Caco-2 (cell line): ENCODE results near the gene OR4K13. TPM values are rescaled to one million over a fixed set of nuclear protein-coding genes. Genes with fewer than 3 reads are reported as not detected.

Experiments
- BruUV-seq: library from RNA; stranded (reverse); fragments of 400-500 nt; replicated peaks from 2 replicates; lab custom pipeline; 2021; lab: Mats Ljungman, UMichigan
- CTCF ChIA-PET: fragments of 300-600 bp; sonication (Branson Sonifier 250); formaldehyde crosslinking; loops from one replicate; lab custom pipeline; 2022; ENCODE audit warnings: antibody characterized with exemption; lab: Charles Lee
- POLR2A ChIA-PET: fragments of 300-600 bp; sonication (Branson Sonifier 250); formaldehyde crosslinking; loops from one replicate; lab custom pipeline; 2022; ENCODE audit warnings: antibody characterized with exemption; lab: Charles Lee
- DNase-seq, 2 experiments: peaks; one replicate each; pipeline versions ENCODE4 v3.0.0 to v3.0.0-alpha.2; 2020 to 2022
- H3K27me3 ChIP-seq: replicated peaks from 2 replicates; pipeline ENCODE4 v1.6.0; 2011; ENCODE audit warnings: low read length; ENCODE audit not compliant: control insufficient read depth, insufficient read depth
- H3K36me3 ChIP-seq: 2 replicates; pipeline ENCODE4 v1.5.1; 2011; ENCODE audit warnings: low read length; ENCODE audit not compliant: control insufficient read depth, insufficient read depth
- H3K4me1 ChIP-seq: fragments of 250-450 bp; sonication (Bioruptor Pico); 2 replicates; pipeline ENCODE4 v1.5.1; 2020; ENCODE audit warnings: mild to moderate bottlenecking
- H3K4me3 ChIP-seq: 2 replicates; pipeline ENCODE4 v1.5.1; 2011; ENCODE audit warnings: low read depth, mild to moderate bottlenecking, control low read depth, low read length
- H3K9me3 ChIP-seq: fragments of 250-450 bp; sonication (Bioruptor Pico); 2 replicates; pipeline ENCODE4 v1.5.1; 2020; ENCODE audit warnings: mild to moderate bottlenecking, moderate library complexity
- H3K27ac Mint-ChIP-seq: one replicate; pipeline ENCODE4 v1.8.0; 2022; ENCODE audit warnings: mixed read lengths; ENCODE audit not compliant: unreplicated experiment
- H3K27me3 Mint-ChIP-seq: one replicate; pipeline ENCODE4 v1.8.0; 2022; ENCODE audit warnings: mixed read lengths; ENCODE audit not compliant: insufficient read depth, unreplicated experiment
- H3K36me3 Mint-ChIP-seq: one replicate; pipeline ENCODE4 v1.8.0; 2022; ENCODE audit warnings: mild to moderate bottlenecking, mixed read lengths; ENCODE audit not compliant: insufficient read depth, unreplicated experiment
- H3K4me1 Mint-ChIP-seq: one replicate; pipeline ENCODE4 v1.8.0; 2022; ENCODE audit warnings: low read depth, mixed read lengths; ENCODE audit not compliant: unreplicated experiment
- H3K4me3 Mint-ChIP-seq: one replicate; pipeline ENCODE4 v1.8.0; 2022; ENCODE audit warnings: mild to moderate bottlenecking, moderate library complexity, mixed read lengths; ENCODE audit not compliant: unreplicated experiment
- H3K9me3 Mint-ChIP-seq: one replicate; pipeline ENCODE4 v1.8.0; 2022; ENCODE audit warnings: mixed read lengths; ENCODE audit not compliant: unreplicated experiment
- intact Hi-C: fragments of 100-400 bp; cut with micrococcal nuclease; formaldehyde crosslinking; loops from one replicate; pipeline ENCODE4 v1.10.0; 2022; ENCODE audit not compliant: unreplicated experiment
- total RNA-seq: library from RNA; stranded (reverse); gene quantifications from 2 replicates; pipeline ENCODE4 v1.2.3, GENCODE V29; 2022
- TF ChIP-seq, protein P1 (sequence below), 2 experiments: fragments of 200-600 bp in 1 of 2; IDR thresholded peaks; 1 replicate in 1 of 2; 2 replicates in 1 of 2; pipeline versions ENCODE4 v1.5.1 to v1.8.0; 2011 to 2022; ENCODE audit warnings: antibody characterized with exemption in 1 of 2, control low read depth in 1 of 2, inconsistent platforms in 1 of 2, low read depth in 1 of 2, low read length in 1 of 2, mild to moderate bottlenecking in 1 of 2, moderate library complexity in 1 of 2; ENCODE audit not compliant: insufficient read depth in 1 of 2, severe bottlenecking in 1 of 2, unreplicated experiment in 1 of 2

Gene OR4K13
- total RNA-seq, 1 experiment from 2014 or later, result not detected

DNA sequence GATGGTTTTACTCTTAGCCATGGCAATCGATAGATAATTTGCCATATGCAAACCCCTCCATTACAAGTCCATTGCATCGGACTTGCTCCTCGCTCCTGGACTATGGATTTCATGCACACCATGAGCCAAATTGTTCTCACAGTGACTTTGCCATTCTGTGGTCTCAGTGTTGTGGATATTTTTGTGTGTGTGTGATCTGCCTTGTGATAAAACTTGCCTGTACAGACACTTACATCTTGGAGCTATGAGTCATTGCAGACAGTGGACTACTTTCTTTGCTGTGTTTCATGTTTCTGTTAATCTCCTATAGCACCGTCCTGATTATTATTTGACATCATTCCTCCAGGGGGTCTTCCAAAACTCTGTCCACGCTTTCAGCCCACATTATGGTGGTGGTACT is 8.4 kb upstream of the OR4K13 start:
- TF ChIP-seq, protein P1, sequence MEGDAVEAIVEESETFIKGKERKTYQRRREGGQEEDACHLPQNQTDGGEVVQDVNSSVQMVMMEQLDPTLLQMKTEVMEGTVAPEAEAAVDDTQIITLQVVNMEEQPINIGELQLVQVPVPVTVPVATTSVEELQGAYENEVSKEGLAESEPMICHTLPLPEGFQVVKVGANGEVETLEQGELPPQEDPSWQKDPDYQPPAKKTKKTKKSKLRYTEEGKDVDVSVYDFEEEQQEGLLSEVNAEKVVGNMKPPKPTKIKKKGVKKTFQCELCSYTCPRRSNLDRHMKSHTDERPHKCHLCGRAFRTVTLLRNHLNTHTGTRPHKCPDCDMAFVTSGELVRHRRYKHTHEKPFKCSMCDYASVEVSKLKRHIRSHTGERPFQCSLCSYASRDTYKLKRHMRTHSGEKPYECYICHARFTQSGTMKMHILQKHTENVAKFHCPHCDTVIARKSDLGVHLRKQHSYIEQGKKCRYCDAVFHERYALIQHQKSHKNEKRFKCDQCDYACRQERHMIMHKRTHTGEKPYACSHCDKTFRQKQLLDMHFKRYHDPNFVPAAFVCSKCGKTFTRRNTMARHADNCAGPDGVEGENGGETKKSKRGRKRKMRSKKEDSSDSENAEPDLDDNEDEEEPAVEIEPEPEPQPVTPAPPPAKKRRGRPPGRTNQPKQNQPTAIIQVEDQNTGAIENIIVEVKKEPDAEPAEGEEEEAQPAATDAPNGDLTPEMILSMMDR (IDR thresholded peaks at IDR 0.05; ENCODE audit: insufficient read depth in 1 of 2, low read depth in 1 of 2, low read length in 1 of 2, severe bottlenecking in 1 of 2, unreplicated experiment in 1 of 2), result no peak
- POLR2A ChIA-PET, result no interaction called here
- H3K4me1 ChIP-seq, result no peaks in the 10 kb centered on the region
- Mint-ChIP-seq H3K36me3 (no peaks in the 10 kb centered on the region), H3K4me3 (no peak overlapping the region), H3K27ac (no peak overlapping the region), H3K4me1 (no peaks in the 10 kb centered on the region), H3K27me3 (peaks cover 3% of the 10 kb centered on the region), H3K9me3 (no peaks in the 10 kb centered on the region)
- intact Hi-C loops, result no loop called here
- no peak for DNase-seq
- no peaks in the 10 kb centered on the region for H3K36me3 ChIP-seq
- BruUV-seq, result no TSS peak
- CTCF ChIA-PET, result no interaction called here
- no peaks in the 10 kb centered on the region; the same call in 1 of the 2 replicates for H3K27me3 ChIP-seq
- H3K9me3 ChIP-seq, result no peaks in the 10 kb centered on the region
- no peak overlapping the region for H3K4me3 ChIP-seq

DNA sequence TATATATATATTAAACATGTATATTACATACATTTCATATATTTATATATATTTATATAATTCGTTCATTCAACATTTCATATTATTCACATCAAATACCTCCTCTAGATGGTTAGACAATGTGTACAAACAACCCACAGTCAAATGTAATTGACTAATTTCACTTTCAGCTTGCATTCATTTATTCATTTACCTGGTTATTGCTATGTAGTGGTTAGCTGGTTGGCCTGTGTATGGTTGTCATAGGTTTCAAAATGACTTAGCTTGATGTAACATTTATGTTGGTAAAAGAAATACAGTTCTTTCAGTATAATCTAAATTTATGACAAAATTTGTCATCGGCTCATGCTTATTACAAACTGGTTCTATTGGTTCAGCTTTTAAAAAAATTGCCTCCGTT is 389 bp downstream of the OR4K13 start:
- Histone ChIP-seq H3K36me3 (no peaks in the 10 kb centered on the region), H3K4me1 (no peaks in the 10 kb centered on the region), H3K9me3 (no peaks in the 10 kb centered on the region), H3K4me3 (no peak overlapping the region), H3K27me3 (no peaks in the 10 kb centered on the region)
- Mint-ChIP-seq H3K27me3 (peaks cover 4% of the 10 kb centered on the region), H3K4me1 (no peaks in the 10 kb centered on the region), H3K4me3 (no peak overlapping the region), H3K9me3 (no peaks in the 10 kb centered on the region), H3K27ac (no peak overlapping the region), H3K36me3 (no peaks in the 10 kb centered on the region)
- no peak for DNase-seq
- intact Hi-C loops, result no loop called here
- BruUV-seq, result no TSS peak
- TF ChIP-seq, protein P1 (IDR thresholded peaks at IDR 0.05; ENCODE audit: insufficient read depth in 1 of 2, low read depth in 1 of 2, low read length in 1 of 2, severe bottlenecking in 1 of 2, unreplicated experiment in 1 of 2), result no peak
- POLR2A ChIA-PET, result no interaction called here
- CTCF ChIA-PET, result no interaction called here

DNA sequence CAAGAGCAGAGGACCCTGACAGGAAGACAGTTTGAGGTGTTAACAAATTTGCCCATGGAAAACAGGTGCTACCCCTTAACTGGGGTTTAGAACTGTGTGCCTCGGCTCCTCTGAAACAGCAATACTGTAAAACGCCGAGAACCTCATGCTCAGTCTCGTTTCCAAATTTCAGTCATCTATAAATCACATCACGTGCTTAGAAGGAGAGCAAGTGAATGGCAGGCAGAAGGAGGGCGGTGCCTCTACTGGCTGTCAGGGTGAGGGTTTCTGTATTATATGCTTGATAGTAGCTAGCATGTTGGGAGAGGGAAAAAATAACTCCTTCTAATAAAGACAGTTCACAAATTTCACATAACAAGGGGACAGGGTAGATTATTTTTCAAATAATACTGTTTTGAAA is 4.8 kb downstream of the OR4K13 start:
- POLR2A ChIA-PET, result no interaction called here
- no peaks in the 10 kb centered on the region for H3K36me3 ChIP-seq

More for the DNA sequence above, 4.8 kb downstream of the OR4K13 start:
- H3K4me3 Mint-ChIP-seq, result no peak overlapping the region
- no peaks in the 10 kb centered on the region for H3K4me1 ChIP-seq
- no peaks in the 10 kb centered on the region for H3K9me3 Mint-ChIP-seq
- no peaks in the 10 kb centered on the region for H3K9me3 ChIP-seq
- H3K27me3 Mint-ChIP-seq, result peaks cover 4% of the 10 kb centered on the region
- CTCF ChIA-PET, result no interaction called here
- H3K4me3 ChIP-seq, result no peak overlapping the region
- no TSS peak for BruUV-seq
- no peaks in the 10 kb centered on the region for H3K36me3 Mint-ChIP-seq
- TF ChIP-seq, protein P1 (IDR thresholded peaks at IDR 0.05; ENCODE audit: insufficient read depth in 1 of 2, low read depth in 1 of 2, low read length in 1 of 2, severe bottlenecking in 1 of 2, unreplicated experiment in 1 of 2), result no peak
- H3K27ac Mint-ChIP-seq, result no peak overlapping the region
- no peak for DNase-seq
- no peaks in the 10 kb centered on the region for H3K27me3 ChIP-seq
- H3K4me1 Mint-ChIP-seq, result no peaks in the 10 kb centered on the region
- intact Hi-C loops, result no loop called here
